ENCODE results near the gene PTOV1. TPM values are rescaled to one million over a fixed set of nuclear protein-coding genes. Genes with fewer than 3 reads are reported as not detected.
A peak's percentile ranks its signal among the peaks of the same experiment; 100 is the strongest.

The PTOV1 gene
- total RNA-seq, 1 experiment from 2014 or later: 296 TPM

DNA sequence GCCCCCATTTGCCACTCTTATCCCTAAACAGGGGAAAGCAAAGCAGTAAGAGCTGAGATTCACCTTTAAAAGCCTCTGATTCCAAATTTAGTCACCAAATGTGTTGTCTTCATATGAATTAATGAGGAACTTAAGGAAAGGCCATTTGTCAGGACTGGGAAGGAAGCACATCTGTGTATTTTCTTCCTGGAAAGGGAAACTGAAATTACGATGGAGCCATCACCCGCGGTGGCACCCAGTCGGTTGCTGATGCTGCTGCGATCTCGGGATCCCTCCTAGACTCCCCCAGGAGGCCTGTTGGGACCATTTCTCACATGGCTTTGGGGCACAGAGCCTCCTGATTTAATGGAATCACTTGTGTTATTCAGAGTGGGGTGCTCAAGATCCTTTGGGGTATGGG is 53.2 kb downstream of the PTOV1 start (continued):
- TF ChIP-seq OVOL2 (CRISPR knock-in tag; IDR thresholded peaks at IDR 0.05; ENCODE audit: borderline replicate concordance): no peak
- TF ChIP-seq PRRX2 (CRISPR knock-in tag; IDR thresholded peaks at IDR 0.05): no peak

DNA sequence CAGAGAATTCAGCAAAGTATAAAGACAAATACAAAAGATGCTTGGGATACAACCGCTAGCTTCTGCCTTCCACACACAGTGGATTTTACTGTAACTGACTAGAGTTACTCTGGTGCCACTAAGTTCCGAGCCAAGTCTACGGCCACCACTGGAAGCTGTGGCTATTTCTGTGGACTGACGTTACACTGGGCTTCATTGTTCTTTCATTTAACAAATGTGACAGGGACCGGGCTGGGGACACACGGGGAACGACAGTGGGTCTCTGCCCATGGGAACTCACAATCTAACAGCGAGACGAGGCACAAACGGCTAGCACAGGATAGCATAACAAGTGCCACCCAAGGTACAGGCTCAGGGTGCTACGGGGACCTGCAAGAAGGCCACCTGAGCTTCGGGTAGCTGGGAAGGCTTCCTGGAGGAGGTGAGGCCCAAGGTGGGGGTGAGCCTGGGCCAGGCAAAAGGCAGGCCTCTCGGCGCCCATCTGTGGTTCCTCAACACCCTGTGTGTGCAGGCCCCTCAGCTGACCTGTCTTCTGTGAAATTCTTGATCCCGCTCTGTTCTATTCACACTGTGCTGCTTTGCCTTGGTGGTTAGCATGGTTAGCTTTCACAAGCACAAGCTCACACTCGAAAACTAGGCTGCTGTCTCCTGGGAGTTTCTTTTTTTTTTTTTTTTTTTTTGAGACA is 56.1 kb downstream of the PTOV1 start:
- POLR2A ChIA-PET: interaction anchor here (0.6 to 0.8 kb wide), 2 partner anchors 14 to 48 kb away, joined by 4 read pairs; no protein-coding TSS in a partner anchor

DNA sequence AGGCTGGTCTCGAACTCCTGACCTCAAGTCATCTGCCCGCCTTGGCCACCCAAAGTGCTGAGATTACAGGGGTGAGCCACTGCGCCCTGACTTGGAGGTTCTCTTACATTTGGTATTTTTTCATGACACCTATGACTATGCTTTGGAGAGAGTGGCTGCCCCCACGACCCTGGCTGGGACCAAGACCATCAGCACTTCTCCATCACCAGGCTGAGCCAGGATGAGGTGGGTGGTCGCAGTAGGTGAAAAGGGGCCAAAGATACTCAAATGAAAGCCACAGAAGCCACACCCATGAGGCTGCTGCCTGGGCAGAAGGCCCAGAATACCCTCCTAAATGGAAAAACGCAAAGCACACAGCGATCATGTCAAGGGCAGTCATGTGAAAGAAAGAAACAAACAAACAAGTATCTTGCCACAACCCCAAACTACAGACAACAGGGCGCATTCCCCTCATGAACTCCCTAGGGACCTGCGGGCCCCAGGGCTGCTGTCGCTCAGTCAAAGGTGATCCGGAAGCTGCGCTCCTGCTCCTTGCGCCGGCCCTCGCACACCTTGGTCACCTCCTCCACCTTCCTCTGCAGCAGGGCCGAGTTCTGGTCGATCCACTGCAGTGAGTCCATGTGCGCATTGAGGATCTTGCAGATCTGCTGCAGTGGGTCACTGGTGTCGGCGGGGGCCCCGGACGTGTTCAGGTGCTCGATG is 56.9 kb downstream of the PTOV1 start:
- DNase-seq (ENCODE audit: low spot score) (no peak), ATAC-seq (no peak)
- Mint-ChIP-seq H3K36me3 (peaks cover 51% of the 10 kb centered on the region), H3K27ac (peak overlapping the region; percentile 23; the same call in 1 of the 2 replicates), H3K27me3 (ENCODE audit: low read depth) (no peaks in the 10 kb centered on the region), H3K9me3 (no peaks in the 10 kb centered on the region), H3K4me3 (no peak overlapping the region), H3K4me1 (peaks cover 20% of the 10 kb centered on the region)
- TF ChIP-seq, protein P1, sequence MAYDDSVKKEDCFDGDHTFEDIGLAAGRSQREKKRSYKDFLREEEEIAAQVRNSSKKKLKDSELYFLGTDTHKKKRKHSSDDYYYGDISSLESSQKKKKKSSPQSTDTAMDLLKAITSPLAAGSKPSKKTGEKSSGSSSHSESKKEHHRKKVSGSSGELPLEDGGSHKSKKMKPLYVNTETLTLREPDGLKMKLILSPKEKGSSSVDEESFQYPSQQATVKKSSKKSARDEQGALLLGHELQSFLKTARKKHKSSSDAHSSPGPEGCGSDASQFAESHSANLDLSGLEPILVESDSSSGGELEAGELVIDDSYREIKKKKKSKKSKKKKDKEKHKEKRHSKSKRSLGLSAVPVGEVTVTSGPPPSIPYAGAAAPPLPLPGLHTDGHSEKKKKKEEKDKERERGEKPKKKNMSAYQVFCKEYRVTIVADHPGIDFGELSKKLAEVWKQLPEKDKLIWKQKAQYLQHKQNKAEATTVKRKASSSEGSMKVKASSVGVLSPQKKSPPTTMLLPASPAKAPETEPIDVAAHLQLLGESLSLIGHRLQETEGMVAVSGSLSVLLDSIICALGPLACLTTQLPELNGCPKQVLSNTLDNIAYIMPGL (CRISPR knock-in tag; IDR thresholded peaks at IDR 0.05): no peak
- TF ChIP-seq, protein P2, sequence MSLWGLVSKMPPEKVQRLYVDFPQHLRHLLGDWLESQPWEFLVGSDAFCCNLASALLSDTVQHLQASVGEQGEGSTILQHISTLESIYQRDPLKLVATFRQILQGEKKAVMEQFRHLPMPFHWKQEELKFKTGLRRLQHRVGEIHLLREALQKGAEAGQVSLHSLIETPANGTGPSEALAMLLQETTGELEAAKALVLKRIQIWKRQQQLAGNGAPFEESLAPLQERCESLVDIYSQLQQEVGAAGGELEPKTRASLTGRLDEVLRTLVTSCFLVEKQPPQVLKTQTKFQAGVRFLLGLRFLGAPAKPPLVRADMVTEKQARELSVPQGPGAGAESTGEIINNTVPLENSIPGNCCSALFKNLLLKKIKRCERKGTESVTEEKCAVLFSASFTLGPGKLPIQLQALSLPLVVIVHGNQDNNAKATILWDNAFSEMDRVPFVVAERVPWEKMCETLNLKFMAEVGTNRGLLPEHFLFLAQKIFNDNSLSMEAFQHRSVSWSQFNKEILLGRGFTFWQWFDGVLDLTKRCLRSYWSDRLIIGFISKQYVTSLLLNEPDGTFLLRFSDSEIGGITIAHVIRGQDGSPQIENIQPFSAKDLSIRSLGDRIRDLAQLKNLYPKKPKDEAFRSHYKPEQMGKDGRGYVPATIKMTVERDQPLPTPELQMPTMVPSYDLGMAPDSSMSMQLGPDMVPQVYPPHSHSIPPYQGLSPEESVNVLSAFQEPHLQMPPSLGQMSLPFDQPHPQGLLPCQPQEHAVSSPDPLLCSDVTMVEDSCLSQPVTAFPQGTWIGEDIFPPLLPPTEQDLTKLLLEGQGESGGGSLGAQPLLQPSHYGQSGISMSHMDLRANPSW (CRISPR knock-in tag; conservative IDR thresholded peaks at IDR 0.05; ENCODE audit: low read depth): no peak
- TF ChIP-seq, protein P3, sequence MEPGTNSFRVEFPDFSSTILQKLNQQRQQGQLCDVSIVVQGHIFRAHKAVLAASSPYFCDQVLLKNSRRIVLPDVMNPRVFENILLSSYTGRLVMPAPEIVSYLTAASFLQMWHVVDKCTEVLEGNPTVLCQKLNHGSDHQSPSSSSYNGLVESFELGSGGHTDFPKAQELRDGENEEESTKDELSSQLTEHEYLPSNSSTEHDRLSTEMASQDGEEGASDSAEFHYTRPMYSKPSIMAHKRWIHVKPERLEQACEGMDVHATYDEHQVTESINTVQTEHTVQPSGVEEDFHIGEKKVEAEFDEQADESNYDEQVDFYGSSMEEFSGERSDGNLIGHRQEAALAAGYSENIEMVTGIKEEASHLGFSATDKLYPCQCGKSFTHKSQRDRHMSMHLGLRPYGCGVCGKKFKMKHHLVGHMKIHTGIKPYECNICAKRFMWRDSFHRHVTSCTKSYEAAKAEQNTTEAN (CRISPR knock-in tag; IDR thresholded peaks at IDR 0.05): no peak
- TF ChIP-seq, protein P4, sequence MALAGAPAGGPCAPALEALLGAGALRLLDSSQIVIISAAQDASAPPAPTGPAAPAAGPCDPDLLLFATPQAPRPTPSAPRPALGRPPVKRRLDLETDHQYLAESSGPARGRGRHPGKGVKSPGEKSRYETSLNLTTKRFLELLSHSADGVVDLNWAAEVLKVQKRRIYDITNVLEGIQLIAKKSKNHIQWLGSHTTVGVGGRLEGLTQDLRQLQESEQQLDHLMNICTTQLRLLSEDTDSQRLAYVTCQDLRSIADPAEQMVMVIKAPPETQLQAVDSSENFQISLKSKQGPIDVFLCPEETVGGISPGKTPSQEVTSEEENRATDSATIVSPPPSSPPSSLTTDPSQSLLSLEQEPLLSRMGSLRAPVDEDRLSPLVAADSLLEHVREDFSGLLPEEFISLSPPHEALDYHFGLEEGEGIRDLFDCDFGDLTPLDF (CRISPR knock-in tag; IDR thresholded peaks at IDR 0.05): no peak
- TF ChIP-seq NR2C2 (CRISPR knock-in tag; IDR thresholded peaks at IDR 0.05) (no peak), ZNF219 (CRISPR knock-in tag; IDR thresholded peaks at IDR 0.05; ENCODE audit: borderline replicate concordance) (no peak)
- TF ChIP-seq, protein P5, sequence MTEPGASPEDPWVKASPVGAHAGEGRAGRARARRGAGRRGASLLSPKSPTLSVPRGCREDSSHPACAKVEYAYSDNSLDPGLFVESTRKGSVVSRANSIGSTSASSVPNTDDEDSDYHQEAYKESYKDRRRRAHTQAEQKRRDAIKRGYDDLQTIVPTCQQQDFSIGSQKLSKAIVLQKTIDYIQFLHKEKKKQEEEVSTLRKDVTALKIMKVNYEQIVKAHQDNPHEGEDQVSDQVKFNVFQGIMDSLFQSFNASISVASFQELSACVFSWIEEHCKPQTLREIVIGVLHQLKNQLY (CRISPR knock-in tag; IDR thresholded peaks at IDR 0.05): no peak
- POLR2A ChIA-PET: interaction anchor here (0.8 to 1.1 kb wide), 3 partner anchors 9 to 47 kb away, joined by 3 to 4 read pairs (median 3); partner anchors contain the start of genes ATF5 and NUP62
- CTCF ChIA-PET: interaction anchor here (0.9 kb wide), 1 partner anchor 45 kb away, joined by 3 read pairs; no protein-coding TSS in a partner anchor

More for the DNA sequence above, 56.1 kb downstream of the PTOV1 start:
- TF ChIP-seq KAT7 (CRISPR knock-in tag; IDR thresholded peaks at IDR 0.05; ENCODE audit: borderline replicate concordance) (no peak), NR3C1 (CRISPR knock-in tag; conservative IDR thresholded peaks at IDR 0.05; ENCODE audit: low read depth) (no peak), CREM (CRISPR knock-in tag; IDR thresholded peaks at IDR 0.05) (no peak), JUN (CRISPR knock-in tag; IDR thresholded peaks at IDR 0.05) (no peak)
- TF ChIP-seq, protein P6, sequence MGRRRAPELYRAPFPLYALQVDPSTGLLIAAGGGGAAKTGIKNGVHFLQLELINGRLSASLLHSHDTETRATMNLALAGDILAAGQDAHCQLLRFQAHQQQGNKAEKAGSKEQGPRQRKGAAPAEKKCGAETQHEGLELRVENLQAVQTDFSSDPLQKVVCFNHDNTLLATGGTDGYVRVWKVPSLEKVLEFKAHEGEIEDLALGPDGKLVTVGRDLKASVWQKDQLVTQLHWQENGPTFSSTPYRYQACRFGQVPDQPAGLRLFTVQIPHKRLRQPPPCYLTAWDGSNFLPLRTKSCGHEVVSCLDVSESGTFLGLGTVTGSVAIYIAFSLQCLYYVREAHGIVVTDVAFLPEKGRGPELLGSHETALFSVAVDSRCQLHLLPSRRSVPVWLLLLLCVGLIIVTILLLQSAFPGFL (CRISPR knock-in tag; IDR thresholded peaks at IDR 0.05; ENCODE audit: borderline replicate concordance): no peak
- TF ChIP-seq, protein P7, sequence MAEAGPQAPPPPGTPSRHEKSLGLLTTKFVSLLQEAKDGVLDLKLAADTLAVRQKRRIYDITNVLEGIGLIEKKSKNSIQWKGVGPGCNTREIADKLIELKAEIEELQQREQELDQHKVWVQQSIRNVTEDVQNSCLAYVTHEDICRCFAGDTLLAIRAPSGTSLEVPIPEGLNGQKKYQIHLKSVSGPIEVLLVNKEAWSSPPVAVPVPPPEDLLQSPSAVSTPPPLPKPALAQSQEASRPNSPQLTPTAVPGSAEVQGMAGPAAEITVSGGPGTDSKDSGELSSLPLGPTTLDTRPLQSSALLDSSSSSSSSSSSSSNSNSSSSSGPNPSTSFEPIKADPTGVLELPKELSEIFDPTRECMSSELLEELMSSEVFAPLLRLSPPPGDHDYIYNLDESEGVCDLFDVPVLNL (CRISPR knock-in tag; IDR thresholded peaks at IDR 0.05; ENCODE audit: borderline replicate concordance, low read depth): no peak
- no peaks in the 10 kb centered on the region for H3K27me3 Mint-ChIP-seq (ENCODE audit: low read depth)
- H3K27ac Mint-ChIP-seq: peak overlapping the region; percentile 75
- H3K36me3 Mint-ChIP-seq: peaks cover 45% of the 10 kb centered on the region
- H3K9me3 Mint-ChIP-seq: no peaks in the 10 kb centered on the region
- CTCF ChIA-PET: interaction anchor here (0.8 to 0.9 kb wide), 2 partner anchors 16 to 44 kb away, joined by 3 to 5 read pairs; no protein-coding TSS in a partner anchor
- DNase-seq (ENCODE audit: low spot score) (no peak), ATAC-seq (no peak)
- H3K4me3 Mint-ChIP-seq: no peak overlapping the region; the same call in 1 of the 2 replicates
- peaks cover 20% of the 10 kb centered on the region for H3K4me1 Mint-ChIP-seq

All from WTC11 (cell line).